Right ventricle myocardium inferior (tissue), 1 donor: ENCODE data around the gene ZBTB20. TPM values are rescaled to one million over a fixed set of nuclear protein-coding genes. Genes with fewer than 3 reads are reported as not detected.

Source experiments
- ATAC-seq: fragments of 200-7000 bp; cut with Tn5 transposase; one replicate; pipeline ENCODE4 v1.9.1; 2020; ENCODE audit warnings: mild to moderate bottlenecking, moderate library complexity
- DNase-seq: peaks from one replicate; pipeline ENCODE4 v3.0.0; 2021; ENCODE audit errors: missing footprints
- intact Hi-C: fragments of 100-400 bp; cut with DNase I; formaldehyde crosslinking; loops from one replicate; pipeline ENCODE4 v1.11.0; 2022
- total RNA-seq: library from RNA; stranded (reverse); fragmentation: NEBNext Ultra II Directional; extraction: Animal tissue kit (Norgen Biotek cat#: 25700); gene quantifications from one replicate; pipeline ENCODE4 v1.2.1, GENCODE V29; 2021
- donor health status: DM: no; HTN: yes; CAD: no; lungs with severe emphysema.

ZBTB20 gene
- total RNA-seq, 1 donor from 2014 or later, result 55.7 TPM

DNA sequence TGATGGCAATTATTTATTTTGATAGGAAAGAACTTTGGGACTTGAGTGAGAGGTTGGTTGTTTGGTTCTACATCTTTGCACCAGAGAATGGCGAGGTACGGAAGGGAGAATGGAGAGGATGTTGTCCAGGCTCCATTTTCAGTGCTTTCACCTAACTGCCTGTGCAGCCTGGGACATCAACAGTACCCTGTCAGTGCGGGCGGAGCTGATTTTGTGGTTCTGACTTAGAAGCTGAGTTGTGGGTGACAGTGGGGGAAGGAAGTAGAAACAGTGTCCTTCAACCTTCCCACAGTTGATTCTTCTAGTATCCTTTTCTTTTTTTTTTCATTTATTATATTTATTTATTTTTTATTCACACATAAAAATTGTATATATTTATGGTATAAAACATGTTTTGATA lies 757.9 kb downstream of the ZBTB20 start:
- DNase-seq (no peak), ATAC-seq (no peak)
- intact Hi-C loops, result loop anchor here (10.0 kb wide), 2 partner anchors 196 to 696 kb away; no protein-coding TSS in a partner anchor

DNA sequence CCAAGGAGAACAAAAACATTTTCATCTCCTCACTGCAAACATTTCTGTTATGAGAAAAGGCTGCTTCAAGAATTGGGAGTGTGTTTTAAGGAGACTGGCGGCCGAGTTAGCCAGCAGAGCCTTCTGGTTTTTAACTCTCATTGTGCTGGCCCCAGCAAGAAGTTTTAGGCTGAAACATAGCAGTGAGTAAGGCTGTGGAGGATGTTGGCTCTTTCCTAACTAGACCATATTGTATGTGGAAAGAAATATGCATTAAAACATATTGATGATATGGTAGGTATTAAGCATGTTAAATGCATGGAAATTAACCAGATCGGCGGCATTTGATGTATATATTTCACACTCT lies 762.6 kb downstream of the ZBTB20 start:
- DNase-seq (no peak), ATAC-seq (no peak)
- intact Hi-C loops, result loop anchor here (1.0 to 10.0 kb wide), 4 partner anchors 68 to 700 kb away; no protein-coding TSS in a partner anchor

DNA sequence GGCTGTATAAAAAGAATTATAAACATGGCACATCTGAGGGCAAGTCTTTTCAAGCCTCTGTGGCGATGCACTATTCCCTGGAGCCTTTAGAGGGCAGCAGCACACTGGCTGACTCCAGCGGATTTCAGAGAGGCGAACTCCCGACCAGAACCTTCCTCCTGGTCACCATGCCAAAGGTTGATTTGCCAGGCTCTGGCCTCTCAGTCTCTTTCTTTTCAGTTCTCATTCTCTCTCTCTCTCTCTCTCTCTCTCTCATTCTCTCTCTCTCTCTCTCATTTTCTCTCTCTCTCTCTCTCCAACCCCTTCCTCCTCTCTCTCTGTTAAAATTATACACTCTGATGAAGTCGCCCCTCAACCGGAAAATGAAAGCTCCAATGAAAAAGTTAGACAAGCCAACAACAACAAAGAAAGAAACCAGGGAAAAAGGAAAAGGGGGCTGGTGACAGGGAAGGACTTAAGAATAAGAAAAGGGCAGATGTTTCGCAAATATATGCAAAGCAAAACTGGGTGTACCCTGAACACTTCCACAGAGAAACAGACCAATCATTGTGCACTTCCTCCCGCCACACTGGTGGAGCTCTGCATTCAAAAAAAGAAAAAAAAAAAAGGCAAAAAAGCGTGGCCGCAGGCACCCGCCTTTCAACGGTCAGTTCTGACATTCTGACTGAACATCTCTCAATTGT lies 763.1 kb downstream of the ZBTB20 start:
- intact Hi-C loops, result loop anchor here (1.0 to 10.0 kb wide), 4 partner anchors 68 to 701 kb away; no protein-coding TSS in a partner anchor
- ATAC-seq (peak; percentile 80), DNase-seq (peak; percentile 76)

DNA sequence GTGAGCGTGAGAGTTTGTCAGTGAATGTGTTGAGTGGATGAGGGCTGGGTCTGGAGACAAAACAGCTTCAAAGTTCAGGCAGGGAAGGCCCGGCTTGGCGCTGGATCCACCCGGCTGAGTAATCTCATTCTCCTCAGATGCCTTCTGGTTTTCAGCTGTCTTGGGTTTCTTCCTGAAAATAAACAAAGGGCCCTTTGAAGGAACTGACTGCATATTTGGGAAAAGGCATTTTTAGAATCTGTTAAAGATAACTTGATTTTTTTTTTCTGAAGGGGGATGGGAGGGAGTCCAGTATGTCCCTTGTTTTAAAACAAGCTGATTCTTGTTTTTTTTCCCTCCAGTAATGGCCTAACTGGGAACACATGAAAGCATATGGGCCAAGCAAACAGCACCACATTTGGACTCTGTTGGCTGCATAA lies 766.8 kb downstream of the ZBTB20 start:
- peak; percentile 90 for DNase-seq
- peak; percentile 88 for ATAC-seq
- intact Hi-C loops, result loop anchor here (5.0 to 10.0 kb wide), 3 partner anchors 72 to 705 kb away; no protein-coding TSS in a partner anchor

DNA sequence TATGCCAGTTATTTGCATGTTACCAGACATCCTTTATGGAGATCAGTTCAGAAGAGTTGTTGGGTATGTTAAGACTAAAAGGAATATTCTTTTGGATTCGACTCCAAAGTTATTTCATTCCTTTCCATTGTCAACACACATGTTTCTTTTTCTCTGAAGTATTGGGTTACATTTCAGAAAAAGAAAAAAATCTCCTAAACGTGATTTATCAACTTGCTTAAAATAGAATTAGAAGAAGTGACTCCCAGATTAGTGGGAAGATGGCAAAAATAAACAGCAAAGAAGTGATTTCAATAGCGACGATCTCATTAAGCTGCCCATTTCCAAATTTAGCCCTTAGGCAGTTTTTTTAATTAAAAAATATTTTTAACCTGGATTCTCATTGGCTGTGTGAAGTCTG lies 767.8 kb downstream of the ZBTB20 start:
- intact Hi-C loops, result no loop called here

DNA sequence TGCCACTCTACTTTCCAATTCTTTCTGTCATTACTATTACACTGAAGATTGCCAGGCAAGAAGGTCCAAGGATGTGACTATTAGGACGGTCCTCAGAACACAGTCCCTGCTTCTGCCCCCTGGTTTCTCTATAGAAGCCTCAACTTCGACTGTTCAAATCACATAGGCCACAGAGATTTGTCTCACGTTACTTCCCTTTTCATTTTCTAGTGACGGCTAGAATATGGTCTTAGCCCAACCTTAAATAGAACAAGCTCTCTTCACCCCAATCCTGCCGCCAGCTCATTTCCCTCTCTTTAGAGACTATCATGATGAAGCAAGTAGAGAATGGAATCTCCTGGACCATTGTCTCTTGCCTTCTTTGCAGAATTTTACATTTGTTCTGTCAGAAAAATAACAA lies 768.3 kb downstream of the ZBTB20 start:
- intact Hi-C loops, result no loop called here
- ATAC-seq (no peak), DNase-seq (no peak)

More for the DNA sequence above, 767.8 kb downstream of the ZBTB20 start:
- no peak for DNase-seq
- no peak for ATAC-seq

DNA sequence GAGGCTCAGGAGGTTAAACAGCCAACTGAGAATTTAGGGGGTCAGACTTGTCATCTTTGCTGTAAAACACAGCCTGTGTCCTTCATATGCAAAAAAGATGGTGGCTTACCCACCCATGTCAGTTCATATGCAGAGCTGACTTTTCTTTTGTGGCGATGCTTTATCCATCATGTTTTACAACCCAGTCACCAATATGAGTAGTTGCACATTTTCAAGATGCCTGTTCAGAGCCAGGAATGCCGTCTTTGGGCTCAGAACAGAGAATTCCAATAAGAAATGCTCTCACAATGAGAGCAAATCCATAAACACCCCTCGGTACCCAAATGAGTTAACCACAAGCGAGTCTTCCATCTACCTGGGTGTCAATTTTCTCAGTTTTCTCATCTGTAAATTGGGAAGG lies 769.7 kb downstream of the ZBTB20 start:
- DNase-seq (no peak), ATAC-seq (no peak)
- intact Hi-C loops, result no loop called here

DNA sequence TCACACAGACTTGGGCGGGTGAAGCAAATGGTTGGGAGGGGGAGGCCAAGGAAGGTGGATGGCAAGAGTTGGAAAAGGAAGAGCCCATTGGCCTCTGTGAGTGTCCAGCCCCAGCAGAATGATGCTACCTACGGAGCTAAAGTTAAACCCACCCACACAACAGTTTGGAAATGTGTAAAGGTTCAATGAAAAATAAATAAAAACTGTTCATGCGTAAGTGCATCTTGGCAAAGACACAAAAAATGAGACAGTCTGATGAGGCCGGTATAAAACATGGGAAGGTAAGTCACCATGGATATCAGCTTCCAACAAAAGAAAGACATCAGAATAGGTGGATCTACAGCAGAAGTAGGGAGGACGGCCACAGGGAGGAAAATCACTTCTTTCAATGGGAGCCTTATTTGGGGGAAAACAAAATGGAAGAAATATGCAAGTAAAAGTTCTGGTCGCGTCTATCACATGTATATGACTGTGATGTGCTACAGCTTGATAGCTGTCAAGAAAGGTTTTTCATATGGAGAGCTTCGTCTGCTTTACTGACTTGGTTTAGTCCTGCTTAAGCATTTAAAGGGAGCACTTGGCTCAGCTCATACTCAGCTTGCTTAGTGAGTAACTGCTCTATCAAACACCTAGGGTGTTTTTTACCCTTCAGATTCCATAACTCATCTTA lies 770.4 kb downstream of the ZBTB20 start:
- DNase-seq (no peak), ATAC-seq (no peak)
- intact Hi-C loops, result no loop called here

DNA sequence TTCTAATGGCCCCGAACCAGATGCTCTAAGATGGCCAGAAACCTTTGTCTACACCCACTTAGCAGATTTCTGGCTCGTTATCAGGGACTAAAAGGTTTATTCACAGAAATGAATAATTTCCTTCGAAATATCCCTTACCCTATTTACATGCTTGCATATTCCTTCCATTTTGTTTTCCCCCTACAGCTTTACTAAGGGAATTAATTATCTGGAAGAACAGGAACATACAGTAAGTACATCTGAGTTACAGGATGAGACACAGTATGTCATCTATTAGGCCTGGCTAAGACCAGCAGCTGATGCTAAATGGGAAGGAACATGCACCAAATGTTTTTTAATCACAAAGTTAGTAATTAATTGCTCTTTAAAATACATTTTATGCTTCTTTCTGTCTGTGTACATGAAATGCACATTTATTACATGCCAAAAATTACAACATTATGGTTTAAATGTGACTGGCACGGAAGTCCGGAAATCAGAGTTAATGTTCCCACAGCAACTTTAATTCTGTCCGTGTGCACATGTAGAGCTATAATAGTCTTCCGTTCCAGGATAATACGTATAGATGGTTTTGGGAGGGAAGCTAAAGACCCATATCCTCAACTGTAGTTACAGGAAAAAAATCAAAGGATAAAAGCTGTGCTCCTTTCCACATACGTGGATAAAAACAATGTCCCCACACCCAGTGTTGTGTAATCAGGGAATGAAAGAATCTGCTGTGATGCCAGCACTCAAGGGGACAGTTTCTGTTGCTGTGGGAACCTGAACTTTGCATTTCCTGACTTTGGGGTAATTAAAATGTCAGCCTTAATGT lies 771.3 kb downstream of the ZBTB20 start:
- DNase-seq (no peak), ATAC-seq (no peak)
- intact Hi-C loops, result no loop called here

DNA sequence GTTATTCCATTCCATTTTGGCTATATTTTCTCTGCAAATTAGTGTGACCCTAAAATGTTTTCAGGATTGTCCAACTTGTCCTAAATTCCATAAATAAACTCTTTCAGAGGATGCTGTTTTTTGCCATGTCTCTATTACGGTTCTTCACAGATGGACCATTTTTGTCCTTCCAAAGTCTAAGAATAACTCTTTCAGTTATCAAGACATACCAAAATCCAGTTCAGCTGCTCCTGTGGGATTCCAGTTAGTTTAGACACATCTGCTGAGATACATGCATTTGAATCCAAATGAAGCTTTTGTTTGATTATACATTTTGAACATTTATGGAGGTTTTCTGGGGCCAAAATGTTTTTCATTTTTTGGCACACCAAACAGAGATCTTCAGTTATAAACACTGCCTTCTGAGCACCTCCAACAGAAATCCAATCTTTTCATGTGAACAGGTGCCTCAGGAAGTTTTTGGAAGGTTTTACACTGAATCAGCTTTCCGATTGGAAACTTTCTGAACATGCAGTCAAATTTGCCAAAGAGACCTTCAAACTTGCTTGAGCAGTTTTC lies 772.6 kb downstream of the ZBTB20 start:
- no peak for DNase-seq
- intact Hi-C loops, result no loop called here
- no peak for ATAC-seq

DNA sequence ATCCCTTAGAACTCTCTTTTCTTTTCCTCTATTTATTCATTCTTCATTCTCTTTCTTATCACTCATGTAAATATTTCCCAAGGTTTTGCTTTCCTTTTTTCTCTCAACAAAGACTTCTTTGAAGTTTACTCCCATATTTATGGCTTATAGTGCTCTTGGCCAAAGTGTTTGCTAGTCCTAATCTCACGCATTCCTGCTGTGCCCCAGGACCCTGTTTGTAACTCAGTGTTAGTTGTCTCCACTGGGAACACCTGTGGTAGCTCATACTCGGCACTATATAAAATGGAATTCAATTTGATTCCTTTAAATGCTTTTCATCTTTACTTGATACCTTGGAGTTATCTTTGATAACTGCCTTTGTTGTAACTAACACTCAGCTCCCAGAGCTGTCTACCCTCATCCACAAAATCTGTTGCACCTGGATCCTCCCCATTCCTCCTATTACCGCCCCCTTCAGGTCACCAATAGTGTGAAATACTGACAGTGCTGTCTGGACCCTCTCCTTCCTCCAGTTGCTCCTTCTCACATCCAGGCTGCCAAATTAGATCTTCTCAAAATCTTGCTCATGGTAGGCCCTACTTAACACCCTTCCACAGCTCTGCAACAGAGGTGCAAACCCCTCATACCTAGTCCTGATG lies 776.4 kb downstream of the ZBTB20 start:
- no peak for DNase-seq
- intact Hi-C loops, result no loop called here
- no peak for ATAC-seq

DNA sequence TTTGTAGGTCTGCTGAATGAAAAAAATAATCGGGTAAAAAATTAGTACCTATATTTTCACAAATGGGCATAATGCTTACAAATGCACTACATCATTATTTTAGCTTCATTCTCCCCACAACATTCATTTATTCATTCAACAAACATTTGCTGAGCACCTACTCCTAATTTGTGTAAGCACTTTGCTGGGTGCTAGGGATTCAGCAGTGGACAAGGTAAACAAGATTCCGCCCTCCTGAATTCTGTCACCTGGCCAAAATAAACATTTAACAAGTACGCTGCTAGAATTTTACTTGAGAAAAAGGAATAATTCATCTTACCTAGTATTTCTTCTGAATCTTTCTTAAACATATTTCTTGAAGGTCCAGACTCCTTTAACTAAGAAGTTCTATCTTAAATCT lies 781.2 kb downstream of the ZBTB20 start:
- ATAC-seq (no peak), DNase-seq (no peak)
- intact Hi-C loops, result loop anchor here (10.0 kb wide), 1 partner anchor 799 kb away; no protein-coding TSS in a partner anchor

DNA sequence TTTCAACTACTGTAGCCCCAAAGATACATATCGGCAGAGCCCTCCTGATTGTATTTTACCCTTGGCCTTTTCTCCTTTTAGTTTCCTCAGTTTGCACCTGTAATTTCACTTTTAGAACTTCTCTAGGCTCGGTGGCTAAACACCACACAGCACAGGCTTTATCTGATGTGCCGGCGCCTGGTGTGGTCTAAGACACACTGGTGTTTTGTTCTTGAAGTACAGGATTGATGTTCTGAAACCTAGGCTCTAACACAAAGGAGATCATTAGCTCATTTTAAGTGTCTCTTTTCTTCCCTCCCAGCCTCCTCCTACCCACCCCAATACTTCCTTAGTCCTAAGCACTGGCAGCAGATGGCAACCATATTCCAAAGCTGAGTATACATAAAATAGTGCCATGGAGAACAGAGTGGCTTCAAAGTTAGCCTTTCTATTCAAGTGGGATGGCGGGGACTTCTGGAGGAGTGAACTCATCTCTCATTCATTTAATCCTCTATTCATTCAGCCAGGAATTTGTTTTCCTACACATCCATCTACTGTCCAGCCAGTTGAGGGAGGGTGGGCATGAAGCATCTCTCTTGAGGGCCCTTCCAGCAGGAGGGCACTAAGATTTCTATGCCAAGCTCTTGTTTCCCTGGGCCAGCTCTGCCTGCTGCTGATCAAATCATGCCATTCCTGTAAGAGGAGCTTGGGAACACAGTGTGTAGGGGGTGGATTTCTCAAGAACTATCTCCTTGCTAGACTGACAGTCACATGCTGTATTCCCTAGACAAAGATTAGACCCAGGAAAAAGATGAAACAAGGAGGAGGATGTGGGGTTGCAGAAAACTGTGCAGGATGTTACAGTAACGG lies 782.1 kb downstream of the ZBTB20 start:
- intact Hi-C loops, result loop anchor here (10.0 kb wide), 1 partner anchor 800 kb away; no protein-coding TSS in a partner anchor
- DNase-seq (no peak), ATAC-seq (no peak)

DNA sequence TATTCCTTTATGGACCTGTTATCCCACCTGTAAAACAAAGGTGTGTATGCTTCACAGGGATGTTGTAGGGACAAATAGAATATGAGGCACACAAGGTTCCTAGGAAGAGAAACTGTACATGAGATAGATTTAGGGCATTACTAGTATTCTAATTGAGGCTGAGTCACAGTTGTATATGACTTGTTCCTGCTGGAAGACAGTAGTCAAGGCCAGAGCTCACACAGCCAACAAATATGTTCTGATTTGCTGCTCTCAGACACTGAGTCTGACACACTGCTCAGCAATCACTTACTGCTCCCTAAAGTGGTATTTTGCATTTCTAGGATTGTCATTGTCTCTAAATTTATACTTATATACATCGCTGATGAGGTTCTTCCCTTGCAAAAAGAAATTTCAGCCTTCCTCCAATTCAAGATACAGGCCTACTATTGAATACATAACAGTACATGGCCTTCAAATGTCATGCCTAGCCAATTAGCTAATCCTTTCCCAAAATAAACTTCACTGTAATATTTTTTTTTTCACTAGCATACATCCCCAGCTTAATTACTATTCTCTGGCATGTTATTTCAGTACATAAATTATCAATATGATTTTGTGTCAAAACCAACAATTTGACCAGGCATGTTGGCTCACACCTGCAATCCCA lies 783.4 kb downstream of the ZBTB20 start:
- DNase-seq, result no peak
- intact Hi-C loops, result loop anchor here (10.0 kb wide), 1 partner anchor 801 kb away; no protein-coding TSS in a partner anchor
- ATAC-seq, result peak; percentile 60

DNA sequence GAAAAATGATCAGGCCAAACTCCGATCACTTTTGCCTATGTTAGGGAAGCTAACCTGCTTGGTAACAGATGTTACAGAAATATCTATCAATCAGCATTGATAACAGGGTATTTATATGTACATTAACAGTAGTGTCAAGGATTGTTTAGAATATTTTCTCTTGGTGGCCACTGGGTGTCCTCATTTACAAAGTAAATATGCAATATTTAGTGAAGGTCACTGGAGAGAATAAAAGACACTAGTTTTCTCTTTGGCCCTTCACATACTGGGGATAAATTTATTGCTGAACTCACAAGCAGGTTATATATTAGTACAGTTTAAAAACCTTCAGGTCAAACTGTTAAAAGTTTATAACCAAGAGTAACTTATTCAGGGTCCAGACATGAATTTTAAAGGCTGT lies 784.3 kb downstream of the ZBTB20 start:
- ATAC-seq (no peak), DNase-seq (no peak)
- intact Hi-C loops, result loop anchor here (10.0 kb wide), 1 partner anchor 802 kb away; no protein-coding TSS in a partner anchor

DNA sequence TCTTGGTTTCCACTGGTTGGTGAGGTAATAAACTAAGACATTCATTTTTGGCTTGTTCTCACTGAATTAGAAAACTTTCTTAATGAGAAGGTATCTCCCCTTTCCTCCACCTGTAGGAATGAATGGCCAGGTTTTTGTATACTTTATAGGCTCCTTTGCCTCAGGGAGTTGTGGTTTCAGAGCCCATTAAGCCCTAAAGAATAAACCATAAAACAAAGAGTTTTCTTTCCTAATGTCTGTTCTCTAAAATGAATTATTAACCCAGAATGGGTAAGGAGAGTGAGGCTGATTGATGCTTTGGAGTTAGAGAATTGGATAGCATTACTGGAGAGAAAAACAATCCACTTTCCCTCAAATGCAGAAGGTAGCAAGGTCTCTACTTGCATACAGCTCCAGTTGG lies 785.7 kb downstream of the ZBTB20 start:
- DNase-seq, result no peak
- intact Hi-C loops, result loop anchor here (10.0 kb wide), 1 partner anchor 803 kb away; no protein-coding TSS in a partner anchor
- no peak for ATAC-seq

DNA sequence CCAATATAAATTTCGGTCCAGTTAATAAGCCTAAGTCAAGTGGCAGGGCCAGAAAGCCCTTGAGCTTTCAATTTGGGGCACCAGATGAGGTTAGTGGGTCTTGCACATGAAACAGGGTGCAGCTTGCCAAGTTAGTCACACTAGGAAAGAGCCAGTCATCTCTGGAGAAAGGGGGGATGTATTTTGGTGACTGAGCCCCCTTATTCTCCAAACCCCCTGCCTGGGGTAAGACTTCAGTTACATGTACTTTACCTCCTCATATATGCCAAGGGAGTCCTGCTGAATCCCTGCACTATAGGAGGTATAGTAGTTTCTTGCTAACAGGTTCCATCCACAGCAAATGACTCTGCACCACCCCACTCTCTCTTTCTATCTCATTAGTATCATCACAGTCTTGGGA lies 790.6 kb downstream of the ZBTB20 start:
- DNase-seq, result no peak
- intact Hi-C loops, result no loop called here
- no peak for ATAC-seq
